ENCODE measurements around the gene SLC24A3. TPM values are rescaled to one million over a fixed set of nuclear protein-coding genes. Genes with fewer than 3 reads are reported as not detected.

The SLC24A3 gene
- total and polyA plus RNA-seq, 12 donors, result 0.21 to 2.6 (median 0.84) TPM

- peaks cover 0 to 13% (median 0%) of the 10 kb centered on the region in 11 donors for H3K9me3 ChIP-seq
- intact Hi-C loops (cut with DNase I), result no loop called here
- 88 to 93% methylated on average over 1 of the region's 1 CpG for WGBS, 2 donors
- H3K27me3 ChIP-seq, result no peaks in the 10 kb centered on the region
- ATAC-seq, result no peak
- DNase-seq, result no peak
- no peak overlapping the region for H3K27ac ChIP-seq
- no peak for TF ChIP-seq CTCF (IDR thresholded peaks at IDR 0.05)
- H3K36me3 ChIP-seq, result no peaks in the 10 kb centered on the region
- H3K4me3 ChIP-seq, result no peak overlapping the region
- H3K4me1 ChIP-seq, result peaks cover 0 to 7% (median 0%) of the 10 kb centered on the region in 9 donors
Measured at GRCh38 chr20:19714579-19714840, 502.1 kb downstream of the SLC24A3 start.

DNA sequence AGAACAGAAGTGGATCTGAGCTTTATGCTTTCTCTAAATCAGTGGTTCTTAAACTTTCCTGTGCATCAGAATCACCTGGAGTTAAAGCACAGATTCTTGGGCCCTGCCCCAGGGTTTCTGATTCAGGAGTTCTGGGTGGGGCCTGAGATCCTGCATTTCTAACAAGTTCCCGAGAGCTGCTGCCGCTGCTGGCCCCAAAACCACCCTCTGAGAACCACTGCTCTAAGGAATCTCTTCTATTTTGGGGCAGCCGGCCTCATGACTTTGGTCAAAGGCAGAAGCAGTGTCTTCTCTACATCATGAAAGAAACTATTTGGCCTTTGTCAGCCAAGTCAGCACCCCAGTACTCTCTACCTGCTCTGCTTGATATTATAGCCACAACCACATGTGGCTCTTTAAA lies 503.5 kb downstream of the SLC24A3 start:
- no peak for ATAC-seq
- DNase-seq, result no peak
- peaks cover 0 to 13% (median 0%) of the 10 kb centered on the region in 11 donors for H3K9me3 ChIP-seq
- no peak overlapping the region for H3K27ac ChIP-seq
- no peak overlapping the region for H3K4me3 ChIP-seq
- H3K4me1 ChIP-seq, result no peaks in the 10 kb centered on the region
- 97% methylated on average over 3 of the region's 3 CpGs for WGBS, 2 donors
- no peak for TF ChIP-seq CTCF (IDR thresholded peaks at IDR 0.05)
- intact Hi-C loops (cut with DNase I), result no loop called here
- no peaks in the 10 kb centered on the region for H3K36me3 ChIP-seq
- no peaks in the 10 kb centered on the region for H3K27me3 ChIP-seq

DNA sequence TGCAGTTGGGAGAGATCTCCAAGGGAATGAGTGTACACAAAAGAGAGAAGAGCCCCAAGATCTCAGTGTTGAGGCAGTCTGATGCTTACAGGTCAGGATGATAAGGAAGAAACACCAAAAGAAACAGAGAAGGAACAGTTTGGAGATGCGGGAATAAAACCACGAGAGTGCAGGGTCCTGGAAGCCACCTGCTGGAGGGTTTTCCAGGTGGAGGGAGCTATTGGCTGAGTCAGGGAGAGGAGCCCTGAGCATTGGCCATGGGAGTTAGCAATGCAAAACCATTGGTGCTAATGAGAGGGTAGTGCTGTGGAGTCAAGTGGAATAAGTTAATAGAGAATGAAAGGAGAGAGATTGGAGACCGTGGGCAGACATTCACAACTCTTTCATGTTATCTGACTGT lies 506.4 kb downstream of the SLC24A3 start:
- DNase-seq (no peak), ATAC-seq (no peak)
- H3K4me3 ChIP-seq, result no peak overlapping the region
- H3K9me3 ChIP-seq, result peaks cover 0 to 13% (median 0%) of the 10 kb centered on the region in 11 donors
- H3K36me3 ChIP-seq, result no peaks in the 10 kb centered on the region
- H3K27me3 ChIP-seq, result no peaks in the 10 kb centered on the region
- 84 to 86% methylated on average over 3 of the region's 3 CpGs for WGBS, 2 donors
- no peaks in the 10 kb centered on the region for H3K4me1 ChIP-seq
- no peak for TF ChIP-seq CTCF (IDR thresholded peaks at IDR 0.05)
- intact Hi-C loops (cut with DNase I), result no loop called here
- H3K27ac ChIP-seq, result no peak overlapping the region

DNA sequence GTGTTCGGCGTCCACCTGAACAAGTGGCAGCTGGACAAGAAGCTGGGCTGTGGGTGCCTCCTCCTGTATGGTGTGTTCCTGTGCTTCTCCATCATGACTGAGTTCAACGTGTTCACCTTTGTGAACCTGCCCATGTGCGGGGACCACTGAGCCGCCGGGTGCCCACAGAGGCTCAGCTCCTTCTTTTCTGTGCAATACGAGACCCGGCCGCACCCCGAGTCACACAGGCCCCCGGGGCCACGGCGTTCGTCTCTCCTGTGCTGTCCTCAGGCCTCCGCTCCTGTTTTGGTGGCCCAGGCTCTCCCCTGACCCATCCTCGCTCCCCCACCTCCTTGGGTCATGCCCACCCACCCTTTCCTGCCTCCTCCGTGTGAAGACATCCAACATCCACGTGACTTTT lies 508.5 kb downstream of the SLC24A3 start:
- intact Hi-C loops (cut with DNase I), result no loop called here
- Histone ChIP-seq H3K4me1 (peaks cover 0 to 3% (median 0%) of the 10 kb centered on the region in 9 donors), H3K4me3 (no peak overlapping the region), H3K36me3 (no peaks in the 10 kb centered on the region), H3K27me3 (no peaks in the 10 kb centered on the region), H3K9me3 (peaks cover 0 to 9% (median 0%) of the 10 kb centered on the region in 11 donors), H3K27ac (no peak overlapping the region)
- WGBS, 2 donors, result 93% methylated on average over 18 of the region's 18 CpGs
- TF ChIP-seq CTCF (IDR thresholded peaks at IDR 0.05), result no peak
- DNase-seq (no peak), ATAC-seq (no peak)

DNA sequence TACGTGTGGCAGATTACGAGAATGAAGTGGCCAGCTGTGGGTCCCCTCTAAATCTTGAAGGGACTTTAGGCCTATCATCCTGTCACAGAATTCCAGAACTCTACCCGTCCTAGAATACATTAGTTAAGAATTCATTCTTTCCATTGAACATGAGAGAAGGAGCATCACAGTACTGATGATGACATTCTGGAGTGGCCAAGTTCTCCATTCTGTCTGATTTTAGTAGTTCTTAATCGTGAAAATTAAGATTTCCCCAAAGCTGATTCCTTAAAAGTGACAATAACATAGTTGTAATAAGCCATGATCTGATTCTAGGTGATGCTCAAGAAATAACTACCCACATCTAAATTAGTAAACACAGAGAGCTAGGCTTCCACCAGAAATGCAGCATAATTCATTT lies 510.6 kb downstream of the SLC24A3 start:
- DNase-seq (no peak), ATAC-seq (no peak)
- intact Hi-C loops (cut with DNase I), result no loop called here
- WGBS, 2 donors, result 91 to 94% methylated on average over 4 of the region's 4 CpGs
- Histone ChIP-seq H3K4me3 (no peak overlapping the region), H3K36me3 (no peaks in the 10 kb centered on the region), H3K4me1 (peaks cover 0 to 8% (median 0%) of the 10 kb centered on the region in 9 donors), H3K9me3 (no peaks in the 10 kb centered on the region), H3K27ac (no peak overlapping the region), H3K27me3 (no peaks in the 10 kb centered on the region)
- no peak for TF ChIP-seq CTCF (IDR thresholded peaks at IDR 0.05)
